ENCODE measurements around the gene BTF3. TPM values are rescaled to one million over a fixed set of nuclear protein-coding genes. Genes with fewer than 3 reads are reported as not detected.

Gene BTF3
- total RNA-seq, 1 experiment from 2014 or later, result 861 TPM

DNA sequence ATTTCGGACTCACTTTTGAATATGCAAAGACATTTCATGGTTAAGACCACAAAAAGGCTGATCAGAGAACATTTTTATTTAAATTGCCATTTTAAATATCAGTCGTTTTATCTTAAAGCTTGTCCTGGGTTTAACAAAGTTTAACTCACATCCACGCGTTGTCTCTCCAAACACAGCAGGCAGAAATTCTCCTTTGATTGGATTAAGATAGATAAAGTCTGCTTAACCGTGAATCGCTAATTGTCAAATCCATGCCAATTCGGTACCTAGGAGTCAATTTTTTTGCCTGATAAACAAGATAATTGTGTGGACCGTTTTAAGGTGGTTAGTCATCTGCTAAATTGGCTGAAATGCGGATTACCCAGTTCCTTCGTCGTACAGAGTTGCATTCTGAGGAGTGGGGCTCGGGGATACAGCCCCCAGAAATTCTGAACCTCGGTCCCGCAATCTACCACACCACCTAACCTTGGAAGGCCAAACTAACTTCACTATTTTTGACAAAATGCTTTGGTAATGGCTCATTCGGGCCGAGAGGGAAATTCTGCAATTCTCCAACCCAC lies 665 bp upstream of the BTF3 start:
- Histone ChIP-seq H3K4me2 (ENCODE audit: insufficient read depth, insufficient read length, low read length) (peak overlapping the region; percentile 80), H4K5ac (ENCODE audit: insufficient read length, low read depth, low read length) (peak overlapping the region; percentile 0), H3K9ac (ENCODE audit: extremely low read depth, insufficient read length, low read length) (peak overlapping the region; percentile 87), H3K27me3 (ENCODE audit: insufficient read depth, low read length) (no peaks in the 10 kb centered on the region), H3K23me2 (ENCODE audit: insufficient read length, low read depth, low read length, poor library complexity, severe bottlenecking) (peaks cover 8% of the 10 kb centered on the region), H3K79me2 (ENCODE audit: insufficient read depth, low read length) (peaks cover 21% of the 10 kb centered on the region; the same call in 1 of the 2 replicates), H3T11ph (ENCODE audit: low read length) (no peak overlapping the region), H4K20me1 (ENCODE audit: control insufficient read depth, insufficient read depth, insufficient read length) (no peaks in the 10 kb centered on the region), H3K23ac (ENCODE audit: insufficient read length, low read depth, low read length) (no peak overlapping the region), H2BK12ac (ENCODE audit: insufficient read length, low read depth, low read length) (no peak overlapping the region), H4K8ac (replicated peaks; ENCODE audit: insufficient read length, low read depth, low read length) (no peak overlapping the region), H3K4ac (ENCODE audit: low read depth, low read length) (no peak overlapping the region), H3K18ac (ENCODE audit: insufficient read length, low read depth, low read length) (peak overlapping the region; percentile 36), H2BK15ac (ENCODE audit: low read depth, low read length) (no peak overlapping the region), H3K79me1 (ENCODE audit: insufficient read depth, low read depth, low read length, poor library complexity, severe bottlenecking) (no peaks in the 10 kb centered on the region), H2BK120ac (ENCODE audit: low read depth, low read length, poor library complexity, severe bottlenecking) (no peak overlapping the region), H3K14ac (ENCODE audit: insufficient read depth, low read length) (peak overlapping the region; percentile 40; the same call in 1 of the 2 replicates), H2AK5ac (ENCODE audit: insufficient read length, low read length) (no peak overlapping the region), H4K91ac (ENCODE audit: insufficient read length, low read depth, low read length) (no peak overlapping the region), H2BK5ac (ENCODE audit: insufficient read length, low read length) (peak overlapping the region; percentile 2), H3K56ac (ENCODE audit: insufficient read length, low read depth, low read length) (no peak overlapping the region), H3K9me3 (ENCODE audit: control insufficient read depth, low read depth, low read length) (no peaks in the 10 kb centered on the region), H3K27ac (ENCODE audit: insufficient read length, low read depth, low read length) (peak overlapping the region; percentile 47), H2BK20ac (ENCODE audit: low read depth, low read length, poor library complexity, severe bottlenecking) (no peak overlapping the region), H2AFZ (ENCODE audit: low read length) (no peak overlapping the region), H3K4me1 (ENCODE audit: insufficient read depth, low read length) (no peaks in the 10 kb centered on the region)
- no peak for DNase-seq
- Mint-ChIP-seq H3K4me1 (peaks cover 45 to 57% of the 10 kb centered on the region in 2 experiments), H3K36me3 (ENCODE audit: insufficient read depth in 1 of 3, low read depth in 3 of 3) (peaks cover 24 to 38% (median 33%) of the 10 kb centered on the region in 3 experiments; a peak in 6 of 7 replicates), H3K4me3 (peak overlapping the region; percentile 96 to 97), H3K27me3 (ENCODE audit: low read depth) (no peaks in the 10 kb centered on the region), H3K9me3 (no peaks in the 10 kb centered on the region), H3K27ac (peak overlapping the region; percentile 99 to 100 (median 99))
- TF ChIP-seq, protein P1, sequence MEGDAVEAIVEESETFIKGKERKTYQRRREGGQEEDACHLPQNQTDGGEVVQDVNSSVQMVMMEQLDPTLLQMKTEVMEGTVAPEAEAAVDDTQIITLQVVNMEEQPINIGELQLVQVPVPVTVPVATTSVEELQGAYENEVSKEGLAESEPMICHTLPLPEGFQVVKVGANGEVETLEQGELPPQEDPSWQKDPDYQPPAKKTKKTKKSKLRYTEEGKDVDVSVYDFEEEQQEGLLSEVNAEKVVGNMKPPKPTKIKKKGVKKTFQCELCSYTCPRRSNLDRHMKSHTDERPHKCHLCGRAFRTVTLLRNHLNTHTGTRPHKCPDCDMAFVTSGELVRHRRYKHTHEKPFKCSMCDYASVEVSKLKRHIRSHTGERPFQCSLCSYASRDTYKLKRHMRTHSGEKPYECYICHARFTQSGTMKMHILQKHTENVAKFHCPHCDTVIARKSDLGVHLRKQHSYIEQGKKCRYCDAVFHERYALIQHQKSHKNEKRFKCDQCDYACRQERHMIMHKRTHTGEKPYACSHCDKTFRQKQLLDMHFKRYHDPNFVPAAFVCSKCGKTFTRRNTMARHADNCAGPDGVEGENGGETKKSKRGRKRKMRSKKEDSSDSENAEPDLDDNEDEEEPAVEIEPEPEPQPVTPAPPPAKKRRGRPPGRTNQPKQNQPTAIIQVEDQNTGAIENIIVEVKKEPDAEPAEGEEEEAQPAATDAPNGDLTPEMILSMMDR (conservative IDR thresholded peaks at IDR 0.05), result no peak
- no CpG with 5 or more reads among the region's 16 CpGs for WGBS (ENCODE audit: extremely low coverage, insufficient read length, low lambda C conversion rate)

Data from H9 (cell line).